K562 (cell line): ENCODE measurements around the gene MDN1. TPM values are rescaled to one million over a fixed set of nuclear protein-coding genes. Genes with fewer than 3 reads are reported as not detected.
A peak's percentile ranks its signal among the peaks of the same experiment; 100 is the strongest.

ENCODE experiments used
- ATAC-seq: fragments of 200-7000 bp; cut with Tn5 transposase; 3 replicates; pipeline ENCODE4 v1.9.1; 2020; ENCODE audit warnings: moderate library complexity
- BruUV-seq: library from RNA; stranded (reverse); fragments of 400-500 nt; replicated peaks from 2 replicates; lab custom pipeline; 2021; lab: Mats Ljungman, UMichigan
- CTCF ChIA-PET: fragments of 300-600 bp; formaldehyde crosslinking; extraction: SDS; loops from one replicate; lab custom pipeline; 2021; ENCODE audit warnings: low intra/inter-chr PET ratio; lab: Yijun Ruan, JAX
- POLR2A ChIA-PET: fragments of 300-600, 350-650 bp; sonication (Branson Sonifier 250); formaldehyde crosslinking; extraction: SDS; loops from one replicate; lab custom pipeline; 2021; ENCODE audit warnings: antibody characterized with exemption, inconsistent platforms; lab: Yijun Ruan, JAX
- DNase-seq, 4 experiments: peaks; one replicate each; pipeline versions ENCODE4 v3.0.0 to v3.0.0-alpha.2; 2011 to 2018; ENCODE audit warnings: low spot score in 3 of 4, mixed read lengths in 3 of 4; ENCODE audit errors: extremely low read depth in 1 of 4
- FAIRE-seq: peaks from 2 replicates; lab custom pipeline; 2011; peaks lifted over from hg19 to GRCh38; lab: Jason Lieb, UNC
- H2AFZ ChIP-seq: 2 replicates; pipeline ENCODE4 v1.6.0; 2011; ENCODE audit warnings: low read depth, low read length, control low read depth, inconsistent platforms
- H3K27ac ChIP-seq: fragments of 200-600 bp; 3 replicates; pipeline ENCODE4 v1.8.0; 2011; ENCODE audit warnings: low read depth, mild to moderate bottlenecking, control low read depth, inconsistent platforms, low read length, moderate library complexity, mixed read lengths; ENCODE audit errors: extremely low read depth
- H3K27me3 ChIP-seq, 2 experiments: fragments of 300-600 bp in 1 of 2; 2 replicates in 1 of 2; 3 replicates in 1 of 2; pipeline versions ENCODE4 v1.6.0 to v1.8.0; 2011; ENCODE audit warnings: inconsistent platforms in 2 of 2, low read length in 2 of 2, mild to moderate bottlenecking in 1 of 2, mixed read lengths in 1 of 2, moderate library complexity in 1 of 2; ENCODE audit not compliant: control insufficient read depth in 2 of 2, insufficient read depth in 2 of 2
- H3K36me3 ChIP-seq: fragments of 300-600 bp; 3 replicates; pipeline ENCODE4 v1.8.0; 2011; ENCODE audit warnings: mild to moderate bottlenecking, low read length, inconsistent platforms; ENCODE audit not compliant: control insufficient read depth, insufficient read depth
- H3K4me1 ChIP-seq, 2 experiments: fragments of 200-600 bp in 1 of 2; replicated peaks in 1 of 2; 2 replicates in 1 of 2; 3 replicates in 1 of 2; pipeline versions ENCODE4 v1.5.1 to v1.8.0; 2011; ENCODE audit warnings: inconsistent platforms in 2 of 2, low read length in 2 of 2, mild to moderate bottlenecking in 1 of 2, mixed read lengths in 1 of 2, moderate library complexity in 1 of 2; ENCODE audit not compliant: control insufficient read depth in 2 of 2, insufficient read depth in 2 of 2
- H3K4me2 ChIP-seq: 2 replicates; pipeline ENCODE4 v1.6.1; 2011; ENCODE audit warnings: low read length, control low read depth, inconsistent platforms, mixed read lengths; ENCODE audit not compliant: insufficient read depth
- H3K4me3 ChIP-seq: fragments of 200-600 bp; sonication (generic), shearing (Covaris generic); 2 replicates; pipeline ENCODE4 v1.5.1; 2016; ENCODE audit warnings: control low read depth, inconsistent platforms
- H3K79me2 ChIP-seq: fragments of 200-600 bp; 3 replicates; pipeline ENCODE4 v1.8.0; 2011; ENCODE audit warnings: low read length, inconsistent platforms; ENCODE audit not compliant: control insufficient read depth, insufficient read depth
- H3K9ac ChIP-seq, 2 experiments: 2 replicates each; pipeline versions ENCODE4 v1.6.0 to v1.6.1; 2011; ENCODE audit warnings: low read depth in 2 of 2, low read length in 2 of 2, control low read depth in 1 of 2, inconsistent platforms in 1 of 2, mild to moderate bottlenecking in 1 of 2, mixed read lengths in 1 of 2; ENCODE audit not compliant: insufficient read depth in 1 of 2
- H3K9me1 ChIP-seq: one replicate; pipeline ENCODE4 v1.6.0; 2011; ENCODE audit warnings: inconsistent platforms, mild to moderate bottlenecking, low read length, moderate library complexity; ENCODE audit not compliant: control insufficient read depth, insufficient read depth
- H3K9me3 ChIP-seq: replicated peaks from 2 replicates; pipeline ENCODE4 v1.5.1; 2011; ENCODE audit warnings: low read depth, low read length, inconsistent platforms; ENCODE audit not compliant: control insufficient read depth, insufficient read depth
- H4K20me1 ChIP-seq: replicated peaks from 2 replicates; pipeline ENCODE4 v1.6.1; 2011; ENCODE audit warnings: low read length, inconsistent platforms, mixed read lengths; ENCODE audit not compliant: control insufficient read depth, insufficient read depth
- BACH1 ChIP-seq: fragments of 200-800 bp; sonication (Bioruptor generic); IDR thresholded peaks from 2 replicates; pipeline ENCODE4 v1.6.1; 2016; ENCODE audit warnings: missing genetic modification characterization, missing compliant biosample characterization
- BRF1 ChIP-seq: IDR thresholded peaks from 3 replicates; pipeline ENCODE4 v1.6.1; 2011; ENCODE audit warnings: borderline replicate concordance, mild to moderate bottlenecking; ENCODE audit not compliant: insufficient read length; ENCODE audit errors: extremely low read depth
- DDX20 ChIP-seq: fragments of 450-650 bp; IDR thresholded peaks from 2 replicates; pipeline ENCODE4 v1.6.1; 2016; ENCODE audit warnings: missing genetic modification characterization, low read depth, mild to moderate bottlenecking, missing compliant biosample characterization, moderate library complexity
- NR2C1 ChIP-seq, 2 experiments: fragments of 450-650 bp; IDR thresholded peaks; 2 replicates each; pipeline ENCODE4 v1.6.1; 2017; ENCODE audit warnings: mild to moderate bottlenecking in 2 of 2, antibody characterized with exemption in 1 of 2, inconsistent platforms in 1 of 2, missing compliant biosample characterization in 1 of 2, missing genetic modification characterization in 1 of 2
- PRPF4 ChIP-seq: fragments of 200-400 bp; formaldehyde crosslinking; IDR thresholded peaks from one replicate; pipeline ENCODE4 v1.6.1; 2017; ENCODE audit warnings: low read length, low read depth, mild to moderate bottlenecking; ENCODE audit not compliant: insufficient read depth, poor library complexity, severe bottlenecking
- SETDB1 ChIP-seq: IDR thresholded peaks from one replicate; pipeline ENCODE4 v1.6.1; 2012; ENCODE audit warnings: low read length, control low read depth, inconsistent platforms
- SLC30A9 ChIP-seq: fragments of 250-450 bp; sonication (Bioruptor Pico); IDR thresholded peaks from 2 replicates; pipeline ENCODE4 v1.8.0; 2022; ENCODE audit warnings: mild to moderate bottlenecking, moderate library complexity
- TFAP4 ChIP-seq: sonication (generic); formaldehyde crosslinking; IDR thresholded peaks from 2 replicates; pipeline ENCODE4 v1.8.0; 2022; ENCODE audit warnings: missing genetic modification reagents, mild to moderate bottlenecking, moderate library complexity, borderline replicate concordance
- XRCC5 ChIP-seq: fragments of 200-400 bp; formaldehyde crosslinking; IDR thresholded peaks from 2 replicates; pipeline ENCODE4 v1.6.1; 2017; ENCODE audit warnings: low read depth, mild to moderate bottlenecking, low read length
- ZBTB11 ChIP-seq, 3 experiments: fragments of 200-800 bp in 1 of 3; fragments of 250-450 bp in 1 of 3; fragments of 450-650 bp in 1 of 3; sonication (Bioruptor Pico) in 1 of 3; sonication (Bioruptor generic) in 1 of 3; formaldehyde crosslinking in 1 of 3; IDR thresholded peaks; 2 replicates each; pipeline versions ENCODE4 v1.6.1 to v1.8.0; 2016 to 2022; ENCODE audit warnings: mild to moderate bottlenecking in 2 of 3, missing genetic modification characterization in 2 of 3, missing compliant biosample characterization in 1 of 3, moderate library complexity in 1 of 3
- ZBTB34 ChIP-seq: fragments of 250-450 bp; sonication (Bioruptor Pico); IDR thresholded peaks from 2 replicates; pipeline ENCODE4 v1.8.0; 2021; ENCODE audit warnings: mild to moderate bottlenecking, moderate library complexity
- ZZZ3 ChIP-seq: fragments of 450-650 bp; IDR thresholded peaks from 2 replicates; pipeline ENCODE4 v1.6.1; 2016; ENCODE audit warnings: antibody characterized with exemption, mild to moderate bottlenecking, moderate library complexity
- WGBS: fragments of 100-300 bp; shearing (Covaris generic); methylation state at CpG from one replicate; pipeline ENCODE4 v1.1.6; 2016; ENCODE audit warnings: low coverage, mixed read lengths; ENCODE audit not compliant: insufficient coverage; ENCODE audit errors: missing lambda C conversion rate; 5-methylcytosine and 5-hydroxymethylcytosine counted together
- in situ Hi-C: fragments of 300-500 bp; cut with MboI; formaldehyde crosslinking; loops from 4 replicates; pipeline ENCODE4 v1.15.0; 2018; ENCODE audit warnings: inconsistent platforms, mixed read lengths
- intact Hi-C: fragments of 100-400 bp; cut with micrococcal nuclease; formaldehyde crosslinking; loops from 2 replicates; pipeline ENCODE4 v1.14.2; 2022
- polyA plus RNA-seq, 8 experiments: library from polyadenylated mRNA; depleted of rRNA in 4 of 8; stranded (reverse) in 5 of 8; unstranded in 3 of 8; fragments of >200 nt; fragmentation: Nextera tagmentation in 2 of 8; fragmentation: Illumina TruSeq in 1 of 8; extraction: Ambion mirVana in 2 of 8; extraction: Trizol in 1 of 8; gene quantifications; 2 replicates each; pipeline versions ENCODE4 v1.2.1 to v1.2.3, GENCODE V29; 2011 to 2014; ENCODE audit warnings: inconsistent platforms in 1 of 8, missing spikeins in 1 of 8
- total RNA-seq, 7 experiments: library from RNA; depleted of rRNA in 6 of 7; stranded (reverse); fragments of >200 nt in 6 of 7; fragmentation: Illumina TruSeq in 2 of 7; extraction: Trizol in 2 of 7; gene quantifications; 2 replicates each; pipeline versions ENCODE4 v1.2.1 to v1.2.3, GENCODE V29; 2011 to 2021; ENCODE audit warnings: low replicate concordance in 1 of 7

MDN1 gene
- total and polyA plus RNA-seq, 9 of the 15 experiments (the other 6 are each of a cell fraction or from before 2014, with no cell fraction given): 25.6 to 93.6 (median 43.0) TPM

GRCh38 chr6:89794324-89794723, 25.3 kb downstream of the MDN1 start (continued):
- TF ChIP-seq XRCC5 (no peak), NR2C1 (IDR thresholded peaks at IDR 0.05) (no peak), NR2C1 (tag; IDR thresholded peaks at IDR 0.05) (no peak), ZBTB11 (CRISPR knock-in tag; IDR thresholded peaks at IDR 0.05) (no peak), SLC30A9 (CRISPR knock-in tag) (no peak), BRF1 (no peak), BACH1 (tag) (no peak), SETDB1 (no peak)

- no TSS peak for BruUV-seq
These were observed 26.0 kb downstream of the MDN1 start for GRCh38 chr6:89793586-89793985.

More at GRCh38 chr6:89793586-89793985, 26.0 kb downstream of the MDN1 start:
- in situ Hi-C loops (no loop called here), intact Hi-C loops (no loop called here)
- FAIRE-seq: no peak
- H3K4me3 ChIP-seq: no peak overlapping the region
- ChIA-PET POLR2A (interaction anchor here (1.5 to 2.6 kb wide), 3 partner anchors 9 to 26 kb away, joined by 3 to 8 read pairs (median 5); partner anchors contain the start of gene MDN1), CTCF (no interaction called here)
- H3K27ac ChIP-seq: no peak overlapping the region
- peaks cover 78% of the 10 kb centered on the region for H3K36me3 ChIP-seq
- WGBS: 97% methylated on average over 3 of the region's 3 CpGs
- peaks cover 25% of the 10 kb centered on the region for H3K79me2 ChIP-seq
- no peaks in the 10 kb centered on the region for H4K20me1 ChIP-seq
- no peaks in the 10 kb centered on the region for H3K27me3 ChIP-seq
- no peaks in the 10 kb centered on the region for H3K9me3 ChIP-seq
- TF ChIP-seq TFAP4 (CRISPR knock-in tag): 0 out of 2 replicates have a peak, but pooled peaks have one; percentile 13
- no peak for TF ChIP-seq ZBTB34 (CRISPR knock-in tag)
- TF ChIP-seq DDX20 (tag): no peak
- no peak for TF ChIP-seq ZZZ3
- TF ChIP-seq PRPF4: no peak
- no peaks in the 10 kb centered on the region for H3K9me1 ChIP-seq
- no peak for DNase-seq
- no peak overlapping the region for H3K9ac ChIP-seq
- no peak overlapping the region for H2AFZ ChIP-seq
- no peak overlapping the region for H3K4me2 ChIP-seq
- no peak for ATAC-seq
- peaks cover 0 to 3% of the 10 kb centered on the region in 2 experiments; a peak in 1 of 5 replicates for H3K4me1 ChIP-seq
